Measurements from ENCODE around the gene TLE4.

The TLE4 gene

GRCh38 chr9:79617395-79617794, 45.6 kb downstream of the TLE4 start:
- H3K27ac ChIP-seq, result no peak overlapping the region
- TF ChIP-seq CTCF (conservative IDR thresholded peaks at IDR 0.05) (no peak), ZFX (IDR thresholded peaks at IDR 0.05) (no peak)

GRCh38 chr9:79619930-79620329, 48.2 kb downstream of the TLE4 start:
- no peak for TF ChIP-seq CTCF (conservative IDR thresholded peaks at IDR 0.05)
- no peak for TF ChIP-seq ZFX (IDR thresholded peaks at IDR 0.05)
- H3K27ac ChIP-seq, result no peak overlapping the region

DNA sequence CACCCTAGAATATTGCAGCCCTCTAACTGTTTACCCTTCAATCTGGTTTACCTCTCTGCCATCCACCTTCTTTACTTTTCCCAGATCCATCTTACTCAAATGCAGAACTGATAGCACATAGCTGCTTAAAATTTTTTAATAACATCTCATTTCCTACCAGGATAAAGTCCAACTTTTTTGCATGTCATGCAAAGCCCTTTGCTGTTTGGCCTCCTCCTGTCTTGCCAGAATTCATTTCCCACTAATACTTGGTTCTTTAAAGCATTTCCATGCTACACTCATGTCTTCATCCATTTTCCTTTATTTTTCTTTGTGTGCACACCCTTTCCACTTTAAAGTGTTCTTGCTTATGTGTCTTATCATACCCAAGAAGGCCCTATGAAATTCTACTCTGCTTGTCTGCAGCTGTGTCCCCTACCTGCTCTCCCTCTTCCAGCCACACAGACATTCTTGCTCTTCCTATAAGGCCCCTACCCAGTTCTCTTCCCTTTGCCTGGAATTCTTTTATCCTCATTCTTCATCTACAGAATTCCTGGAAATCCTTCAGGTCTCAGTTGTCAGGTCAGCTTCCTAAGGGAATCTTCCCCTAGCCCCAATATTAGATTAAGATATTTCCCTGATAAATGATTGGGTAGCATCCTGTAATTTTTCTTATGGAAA, 50.3 kb downstream of the TLE4 start:
- H3K27ac ChIP-seq, result no peak overlapping the region
- TF ChIP-seq ZFX (IDR thresholded peaks at IDR 0.05) (no peak), CTCF (conservative IDR thresholded peaks at IDR 0.05) (no peak)

DNA sequence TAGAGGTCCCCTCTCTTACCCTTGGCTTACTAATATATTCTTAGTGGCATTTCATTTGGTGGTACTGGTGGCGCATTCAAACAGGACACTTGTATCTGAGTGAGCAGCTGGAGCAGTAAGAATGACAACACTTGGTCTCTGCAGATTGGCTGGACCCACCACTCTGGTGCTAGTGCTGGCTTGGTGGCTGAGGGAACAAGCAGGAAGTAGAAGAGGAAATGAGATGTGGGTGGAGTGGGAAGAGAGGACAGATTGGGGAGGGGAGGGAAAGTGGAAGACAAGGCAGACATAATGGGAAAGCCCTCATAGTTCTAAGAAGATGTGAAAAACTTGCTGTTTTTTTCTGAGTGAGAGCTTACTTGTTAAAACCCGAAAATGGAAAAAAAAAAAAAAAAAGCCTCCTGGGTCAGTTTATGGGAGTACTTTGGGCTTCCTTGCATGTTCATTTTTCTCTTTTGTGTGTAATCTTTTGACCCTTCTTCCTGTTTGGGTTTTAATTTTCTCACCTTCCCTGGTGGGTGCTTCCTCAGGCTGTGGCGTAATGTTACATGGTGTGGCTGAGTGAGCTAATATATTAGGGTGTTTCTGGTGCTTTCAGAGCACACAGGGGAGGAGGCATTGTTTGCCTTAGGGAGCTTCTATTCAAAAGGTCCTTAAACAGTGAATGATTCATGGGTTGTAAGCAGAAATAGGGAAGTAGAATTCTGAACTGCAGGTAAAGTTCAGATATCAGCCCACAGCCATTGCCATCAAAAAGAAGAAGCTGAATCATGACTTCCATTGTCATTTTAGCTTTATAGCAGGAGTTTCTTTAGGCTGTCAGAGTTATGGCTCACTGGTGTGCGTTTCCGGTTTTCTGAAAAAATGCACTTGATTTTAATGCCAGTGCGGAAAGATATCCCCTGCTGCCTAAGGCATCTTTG, 52.3 kb downstream of the TLE4 start:
- H3K27ac ChIP-seq, result no peak overlapping the region
- TF ChIP-seq ZFX (IDR thresholded peaks at IDR 0.05), result no peak
- no peak for TF ChIP-seq CTCF (conservative IDR thresholded peaks at IDR 0.05)

DNA sequence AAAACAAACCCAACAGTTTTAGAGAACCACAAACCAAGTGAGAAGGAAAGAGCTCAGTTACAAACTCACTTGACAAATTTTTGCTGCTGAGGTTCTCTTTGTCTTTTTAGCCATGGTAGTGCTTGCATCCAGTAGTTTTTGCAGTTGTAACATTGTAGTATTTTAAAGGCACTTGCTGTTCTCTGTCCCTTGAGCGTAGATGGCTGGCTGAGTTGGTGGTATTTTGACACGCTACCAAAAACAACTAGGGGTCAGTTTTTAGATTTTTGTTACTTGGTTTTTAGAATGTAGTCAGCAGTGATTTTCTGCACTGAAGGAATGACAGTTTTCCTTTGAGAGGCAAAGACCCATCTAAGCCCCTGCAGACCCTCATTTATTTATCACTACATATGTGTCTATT, 58.0 kb downstream of the TLE4 start:
- H3K27ac ChIP-seq, result no peak overlapping the region

GRCh38 chr9:79630521-79631403, 59.0 kb downstream of the TLE4 start:
- no peak overlapping the region for H3K27ac ChIP-seq
- TF ChIP-seq CTCF (conservative IDR thresholded peaks at IDR 0.05) (no peak), ZFX (IDR thresholded peaks at IDR 0.05) (no peak)

More for the DNA sequence above, 58.0 kb downstream of the TLE4 start:
- TF ChIP-seq CTCF (conservative IDR thresholded peaks at IDR 0.05) (no peak), ZFX (IDR thresholded peaks at IDR 0.05) (no peak)

Measured in C4-2B (cell line).